HCT116 (cell line): ENCODE measurements around the gene VPS37B. TPM values are rescaled to one million over a fixed set of nuclear protein-coding genes. Genes with fewer than 3 reads are reported as not detected.

Experiments used
- ATAC-seq: fragments of 200-7000 bp; cut with Tn5 transposase; 2 replicates; pipeline ENCODE4 v1.9.1; 2020; ENCODE audit warnings: mild to moderate bottlenecking, moderate library complexity
- BruUV-seq: library from RNA; stranded (reverse); fragments of 400-500 nt; replicated peaks from 2 replicates; lab custom pipeline; 2021; lab: Mats Ljungman, UMichigan
- CTCF ChIA-PET: fragments of 300-600 bp; sonication (Branson Sonifier 250); formaldehyde crosslinking; loops from one replicate; lab custom pipeline; 2021; ENCODE audit warnings: antibody characterized with exemption; lab: Charles Lee
- POLR2A ChIA-PET: fragments of 300-600, 350-600 bp; sonication (Branson Sonifier 250); formaldehyde crosslinking; loops from one replicate; lab custom pipeline; 2021; ENCODE audit warnings: antibody characterized with exemption; lab: Charles Lee
- RAD21 ChIA-PET, 2 experiments: fragments of 300-600 bp; sonication (Branson Sonifier 250); formaldehyde crosslinking; loops; one replicate each; lab custom pipeline; 2023; ENCODE audit warnings: low total read pairs in 2 of 2; ENCODE audit not compliant: uncharacterized antibody in 2 of 2, unreplicated experiment in 2 of 2, low non-redundant PET in 1 of 2; lab: Charles Lee
- DNase-seq: peaks from one replicate; pipeline ENCODE4 v3.0.0-alpha.2; 2010; ENCODE audit warnings: low read depth, low spot score
- H2AFZ ChIP-seq: fragments of 200-600 bp; shearing (Covaris generic), sonication (generic); 2 replicates; pipeline ENCODE4 v1.6.1; 2017; ENCODE audit warnings: low read depth, mixed run types, mixed read lengths, antibody characterized with exemption, low read length; ENCODE audit not compliant: poor library complexity, severe bottlenecking
- H3K27ac ChIP-seq: 2 replicates; pipeline ENCODE4 v1.5.1; 2012; ENCODE audit warnings: low read depth, low read length
- H3K27me3 ChIP-seq: fragments of 200-600 bp; sonication (generic); 2 replicates; pipeline ENCODE4 v1.6.1; 2016; ENCODE audit warnings: mixed run types, low read length, mixed read lengths; ENCODE audit not compliant: insufficient read depth
- H3K36me3 ChIP-seq, 2 experiments: fragments of 200-500 bp in 1 of 2; fragments of 200-600 bp in 1 of 2; sonication (Bioruptor generic) in 1 of 2; sonication (generic) in 1 of 2; 2 replicates each; pipeline versions ENCODE4 v1.5.1 to v1.6.1; 2014 to 2016; ENCODE audit warnings: low read length in 2 of 2, inconsistent platforms in 1 of 2, mixed read lengths in 1 of 2, mixed run types in 1 of 2; ENCODE audit not compliant: insufficient read depth in 2 of 2, control insufficient read depth in 1 of 2
- H3K4me1 ChIP-seq, 2 experiments: fragments of 200-600 bp in 1 of 2; sonication (generic) in 1 of 2; 2 replicates each; pipeline versions ENCODE4 v1.5.1 to v1.6.1; 2012 to 2017; ENCODE audit warnings: low read length in 2 of 2, inconsistent platforms in 1 of 2, mild to moderate bottlenecking in 1 of 2, mixed read lengths in 1 of 2, mixed run types in 1 of 2, moderate library complexity in 1 of 2; ENCODE audit not compliant: insufficient read depth in 2 of 2, control insufficient read depth in 1 of 2
- H3K4me2 ChIP-seq: fragments of 200-600 bp; sonication (generic); 2 replicates; pipeline ENCODE4 v1.6.1; 2017; ENCODE audit warnings: mixed run types, low read length, mixed read lengths
- H3K4me3 ChIP-seq, 2 experiments: fragments of 200-600 bp in 1 of 2; sonication (generic) in 1 of 2; replicated peaks in 1 of 2; 2 replicates each; pipeline ENCODE4 v1.5.1; 2011 to 2016; ENCODE audit warnings: low read length in 2 of 2, control low read depth in 1 of 2, low read depth in 1 of 2, mild to moderate bottlenecking in 1 of 2, mixed read lengths in 1 of 2, mixed run types in 1 of 2
- H3K79me2 ChIP-seq: fragments of 200-600 bp; sonication (generic); 2 replicates; pipeline ENCODE4 v1.6.1; 2017; ENCODE audit warnings: mild to moderate bottlenecking, mixed run types, low read length, moderate library complexity, mixed read lengths; ENCODE audit not compliant: insufficient read depth
- H3K9ac ChIP-seq: fragments of 200-600 bp; sonication (generic); 2 replicates; pipeline ENCODE4 v1.6.1; 2016; ENCODE audit warnings: low read length, mixed read lengths
- H3K9me2 ChIP-seq: fragments of 200-600 bp; sonication (generic), shearing (Covaris generic); 2 replicates; pipeline ENCODE4 v1.6.1; 2017; ENCODE audit warnings: mixed run types, mild to moderate bottlenecking, moderate library complexity; ENCODE audit not compliant: insufficient read depth
- H3K9me3 ChIP-seq, 2 experiments: fragments of 200-500 bp in 1 of 2; fragments of 200-600 bp in 1 of 2; sonication (Bioruptor generic) in 1 of 2; sonication (generic) in 1 of 2; 2 replicates each; pipeline ENCODE4 v1.6.1; 2014 to 2017; ENCODE audit warnings: low read length in 2 of 2, mixed read lengths in 2 of 2, inconsistent platforms in 1 of 2, low read depth in 1 of 2, mild to moderate bottlenecking in 1 of 2, mixed run types in 1 of 2, moderate library complexity in 1 of 2; ENCODE audit not compliant: control insufficient read depth in 1 of 2, insufficient read depth in 1 of 2
- H4K20me1 ChIP-seq: fragments of 200-600 bp; sonication (generic), shearing (Covaris generic); 2 replicates; pipeline ENCODE4 v1.6.1; 2017; ENCODE audit warnings: mixed run types, mild to moderate bottlenecking, moderate library complexity; ENCODE audit not compliant: insufficient read depth
- ATF3 ChIP-seq: IDR thresholded peaks from 2 replicates; pipeline ENCODE4 v1.6.1; 2012
- CBX3 ChIP-seq: IDR thresholded peaks from 2 replicates; pipeline ENCODE4 v1.6.1; 2012; ENCODE audit warnings: low read depth
- CEBPB ChIP-seq: IDR thresholded peaks from 2 replicates; pipeline ENCODE4 v1.6.1; 2012; ENCODE audit warnings: low read depth
- CTCF ChIP-seq, 3 experiments: fragments of 200-600 bp in 1 of 3; sonication (generic) in 1 of 3; IDR thresholded peaks in 2 of 3; conservative IDR thresholded peaks in 1 of 3; 2 replicates each; pipeline ENCODE4 v1.5.1; 2012 to 2017; ENCODE audit warnings: low read depth in 2 of 3, low read length in 2 of 3, antibody characterized with exemption in 1 of 3, borderline replicate concordance in 1 of 3, control low read depth in 1 of 3, mild to moderate bottlenecking in 1 of 3, mixed read lengths in 1 of 3, mixed run types in 1 of 3, moderate library complexity in 1 of 3; ENCODE audit not compliant: insufficient read depth in 1 of 3
- EGR1 ChIP-seq: IDR thresholded peaks from 2 replicates; pipeline ENCODE4 v1.6.1; 2012; ENCODE audit warnings: low read depth
- EZH2 ChIP-seq: fragments of 200-600 bp; sonication (generic); IDR thresholded peaks from 2 replicates; pipeline ENCODE4 v1.6.1; 2017; ENCODE audit warnings: antibody characterized with exemption, mixed run types
- EZH2phosphoT487 ChIP-seq: fragments of 200-600 bp; IDR thresholded peaks from 2 replicates; pipeline ENCODE4 v1.6.1; 2018; ENCODE audit warnings: antibody characterized with exemption, borderline replicate concordance
- FOSL1 ChIP-seq: IDR thresholded peaks from 2 replicates; pipeline ENCODE4 v1.6.1; 2012; ENCODE audit warnings: low read depth
- JUND ChIP-seq: IDR thresholded peaks from 2 replicates; pipeline ENCODE4 v1.6.1; 2012
- MAX ChIP-seq: IDR thresholded peaks from 2 replicates; pipeline ENCODE4 v1.6.1; 2012
- POLR2A ChIP-seq: IDR thresholded peaks from 2 replicates; pipeline ENCODE4 v1.7.0; 2011; ENCODE audit warnings: borderline replicate concordance; ENCODE audit not compliant: insufficient read depth, insufficient read length; ENCODE audit errors: extremely low read depth
- POLR2AphosphoS5 ChIP-seq: IDR thresholded peaks from 2 replicates; pipeline ENCODE4 v1.6.1; 2011; ENCODE audit warnings: mild to moderate bottlenecking, low read depth, low read length, moderate library complexity
- REST ChIP-seq: IDR thresholded peaks from 2 replicates; pipeline ENCODE4 v1.6.1; 2012; ENCODE audit warnings: low read depth
- SIN3A ChIP-seq: IDR thresholded peaks from 2 replicates; pipeline ENCODE4 v1.6.1; 2012; ENCODE audit warnings: low read depth
- SP1 ChIP-seq: IDR thresholded peaks from 2 replicates; pipeline ENCODE4 v1.6.1; 2012; ENCODE audit warnings: low read depth
- SRF ChIP-seq: IDR thresholded peaks from 2 replicates; pipeline ENCODE4 v1.6.1; 2012; ENCODE audit warnings: low read depth
- TCF7L2 ChIP-seq: IDR thresholded peaks from 2 replicates; pipeline ENCODE4 v1.7.0; 2011; ENCODE audit warnings: borderline replicate concordance, inconsistent platforms; ENCODE audit not compliant: insufficient read depth, insufficient read length; ENCODE audit errors: extremely low read depth
- YY1 ChIP-seq: IDR thresholded peaks from 2 replicates; pipeline ENCODE4 v1.6.1; 2011; ENCODE audit warnings: low read length, low read depth, moderate library complexity, mild to moderate bottlenecking; ENCODE audit not compliant: insufficient replicate concordance; ENCODE audit errors: extremely low read depth
- intact Hi-C: fragments of 100-400 bp; cut with micrococcal nuclease; formaldehyde crosslinking; loops from 2 replicates; pipeline ENCODE4 v1.10.0; 2022
- total RNA-seq: library from RNA; stranded (reverse); gene quantifications from one replicate; pipeline ENCODE4 v1.2.1, GENCODE V29; 2021; ENCODE audit not compliant: unreplicated experiment

VPS37B gene
- total RNA-seq, 1 experiment from 2014 or later, result 55.0 TPM

- intact Hi-C loops, result no loop called here
- H3K9ac ChIP-seq, result no peak overlapping the region
- POLR2A ChIA-PET, result no interaction called here
- no TSS peak for BruUV-seq
- ATAC-seq, result no peak
- H3K27ac ChIP-seq, result no peak overlapping the region
- H3K4me3 ChIP-seq, result no peak overlapping the region
- CTCF ChIA-PET, result no interaction called here
- no peaks in the 10 kb centered on the region; the same call in 1 of the 2 replicates for H4K20me1 ChIP-seq
- RAD21 ChIA-PET, result no interaction called here
- H3K9me3 ChIP-seq, result no peaks in the 10 kb centered on the region
- peaks cover 82% of the 10 kb centered on the region for H3K79me2 ChIP-seq
- H3K9me2 ChIP-seq, result no peaks in the 10 kb centered on the region
- no peak overlapping the region for H3K4me2 ChIP-seq
- peaks cover 11 to 33% of the 10 kb centered on the region in 2 experiments for H3K4me1 ChIP-seq
- DNase-seq, result no peak
- no peak overlapping the region for H2AFZ ChIP-seq
- TF ChIP-seq ATF3 (no peak), SP1 (no peak), YY1 (no peak), EZH2 (no peak), CEBPB (no peak), POLR2A (no peak), EGR1 (no peak), MAX (no peak), CTCF (IDR thresholded peaks at IDR 0.05 in 2 of 3, conservative IDR thresholded peaks at IDR 0.05 in 1 of 3; ENCODE audit: borderline replicate concordance in 1 of 3, insufficient read depth in 1 of 3, low read depth in 2 of 3, low read length in 2 of 3) (no peak), CBX3 (no peak), REST (no peak), SIN3A (no peak), TCF7L2 (no peak), POLR2AphosphoS5 (no peak), FOSL1 (no peak), SRF (no peak), JUND (no peak), EZH2phosphoT487 (no peak)
- H3K36me3 ChIP-seq, result peaks cover 0 to 5% of the 10 kb centered on the region in 2 experiments; a peak in 1 of 4 replicates
- H3K27me3 ChIP-seq, result no peaks in the 10 kb centered on the region
Measured at GRCh38 chr12:122843455-122843854, 52.5 kb downstream of the VPS37B start.
